NCI-H146 treated with DMSO at 0.1 percent for 48 hours (cell line): ENCODE measurements around the gene MYO5B.

ENCODE experiments used
- DNase-seq: peaks from one replicate; lab custom pipeline; 2025; ENCODE audit not compliant: unreplicated experiment; lab: John Stamatoyannopoulos, UW

MYO5B gene

GRCh38 chr18:50189160-50189559 is 5.8 kb downstream of the MYO5B start:
- no peak for DNase-seq

GRCh38 chr18:50188652-50189051 is 6.3 kb downstream of the MYO5B start:
- DNase-seq: no peak

- no peak for DNase-seq
Observed at GRCh38 chr18:50187659-50188058, 7.3 kb downstream of the MYO5B start.

- DNase-seq: no peak
Observed at GRCh38 chr18:50186385-50186784, 8.6 kb downstream of the MYO5B start.

GRCh38 chr18:50183556-50183955 is 11.4 kb downstream of the MYO5B start:
- no peak for DNase-seq

GRCh38 chr18:50182511-50182910 is 12.4 kb downstream of the MYO5B start:
- DNase-seq: no peak

GRCh38 chr18:50181590-50181989 is 13.4 kb downstream of the MYO5B start:
- DNase-seq: no peak

GRCh38 chr18:50179465-50179864 is 15.5 kb downstream of the MYO5B start:
- no peak for DNase-seq

- no peak for DNase-seq
Observed at GRCh38 chr18:50177294-50177992, 17.5 kb downstream of the MYO5B start.

GRCh38 chr18:50172367-50172766 is 22.6 kb downstream of the MYO5B start:
- DNase-seq: no peak

- no peak for DNase-seq
Observed at GRCh38 chr18:50171406-50171805, 23.5 kb downstream of the MYO5B start.

GRCh38 chr18:50170004-50170403 is 24.9 kb downstream of the MYO5B start:
- no peak for DNase-seq

- no peak for DNase-seq
Observed at GRCh38 chr18:50169149-50169548, 25.8 kb downstream of the MYO5B start.

GRCh38 chr18:50167966-50168365 is 27.0 kb downstream of the MYO5B start:
- DNase-seq: no peak

GRCh38 chr18:50166901-50167300 is 28.0 kb downstream of the MYO5B start:
- no peak for DNase-seq

GRCh38 chr18:50163505-50163904 is 31.4 kb downstream of the MYO5B start:
- no peak for DNase-seq

GRCh38 chr18:50162486-50163304 is 32.3 kb downstream of the MYO5B start:
- no peak for DNase-seq

- no peak for DNase-seq
Observed at GRCh38 chr18:50161597-50162205, 33.2 kb downstream of the MYO5B start.

GRCh38 chr18:50159654-50160046 is 35.3 kb downstream of the MYO5B start:
- DNase-seq: no peak

GRCh38 chr18:50158866-50159653 is 35.9 kb downstream of the MYO5B start:
- DNase-seq: peak; percentile 82

GRCh38 chr18:50155406-50155805 is 39.5 kb downstream of the MYO5B start:
- DNase-seq: no peak
